Inflammatory macrophage treated with lipopolysaccharide for 1 hour (primary cell): Measurements from ENCODE around the gene KCNC1.

ENCODE experiments used
- DNase-seq, 2 donors: peaks; one replicate each; pipeline ENCODE4 v3.0.0-alpha.2; 2020 to 2022

KCNC1 gene

GRCh38 chr11:17734418-17734911 lies at the start of gene KCNC1:
Gene KCNC1 (plus strand): TSS chr11:17734781. CDS start chr11:17736003, 1,222 bp downstream.
- DNase-seq: no peak

- DNase-seq: no peak
Observed at GRCh38 chr11:17686231-17686980, 48.2 kb upstream of the KCNC1 start.

- DNase-seq: no peak
Observed at GRCh38 chr11:17687946-17688670, 46.5 kb upstream of the KCNC1 start.

GRCh38 chr11:17691550-17691949 lies 43.0 kb upstream of the KCNC1 start:
- DNase-seq: no peak

- no peak for DNase-seq
Observed at GRCh38 chr11:17691976-17692375, 42.6 kb upstream of the KCNC1 start.

- DNase-seq: peak; percentile 3 to 8
Observed at GRCh38 chr11:17692931-17693330, 41.6 kb upstream of the KCNC1 start.

- no peak for DNase-seq
Observed at GRCh38 chr11:17693531-17693930, 41.0 kb upstream of the KCNC1 start.

GRCh38 chr11:17694494-17695110 lies 40.0 kb upstream of the KCNC1 start:
- no peak for DNase-seq

GRCh38 chr11:17695454-17696441 lies 38.8 kb upstream of the KCNC1 start:
- no peak for DNase-seq

- no peak for DNase-seq
Observed at GRCh38 chr11:17696741-17697140, 37.8 kb upstream of the KCNC1 start.

GRCh38 chr11:17697175-17697949 lies 37.2 kb upstream of the KCNC1 start:
- DNase-seq: no peak

- DNase-seq: no peak
Observed at GRCh38 chr11:17699147-17700114, 35.1 kb upstream of the KCNC1 start.

- no peak for DNase-seq
Observed at GRCh38 chr11:17700991-17701390, 33.6 kb upstream of the KCNC1 start.

GRCh38 chr11:17702876-17703275 lies 31.7 kb upstream of the KCNC1 start:
- DNase-seq: peak; percentile 35 to 78

- peak; percentile 38 to 51 for DNase-seq
Observed at GRCh38 chr11:17703951-17704350, 30.6 kb upstream of the KCNC1 start.

GRCh38 chr11:17707830-17708229 lies 26.8 kb upstream of the KCNC1 start:
- DNase-seq: no peak

GRCh38 chr11:17711836-17712235 lies 22.7 kb upstream of the KCNC1 start:
- DNase-seq: no peak

- DNase-seq: no peak
Observed at GRCh38 chr11:17713851-17714250, 20.7 kb upstream of the KCNC1 start.

- no peak for DNase-seq
Observed at GRCh38 chr11:17714356-17714854, 20.2 kb upstream of the KCNC1 start.

- no peak for DNase-seq
Observed at GRCh38 chr11:17714870-17715269, 19.7 kb upstream of the KCNC1 start.
